CD4-positive, alpha-beta T cell (primary cell): Measurements from ENCODE around the gene FAM135A. TPM values are rescaled to one million over a fixed set of nuclear protein-coding genes. Genes with fewer than 3 reads are reported as not detected.

ENCODE experiments used
- ATAC-seq: fragments of 200-7000 bp; cut with Tn5 transposase; one replicate; pipeline ENCODE4 v1.10.0; 2022; ENCODE audit warnings: mild to moderate bottlenecking; ENCODE audit not compliant: poor library complexity
- CTCF ChIA-PET: fragments of 350-600 bp; sonication (Branson Sonifier 250); formaldehyde crosslinking; loops from one replicate; lab custom pipeline; 2021; ENCODE audit warnings: antibody characterized with exemption, inconsistent platforms; lab: Charles Lee
- POLR2A ChIA-PET: fragments of 350-600 bp; sonication (Branson Sonifier 250); formaldehyde crosslinking; loops from one replicate; lab custom pipeline; 2021; ENCODE audit warnings: antibody characterized with exemption, inconsistent platforms; lab: Charles Lee
- DNase-seq, 14 experiments: peaks; one replicate each; pipeline ENCODE4 v3.0.0-alpha.2; 2013 to 2020; ENCODE audit warnings: mixed read lengths in 2 of 14
- H3K27ac ChIP-seq, 2 donors: one replicate each; pipeline versions ENCODE4 v1.5.1 to v1.7.0; 2013; ENCODE audit warnings: low read length in 2 of 2, low read depth in 1 of 2, mild to moderate bottlenecking in 1 of 2
- H3K27me3 ChIP-seq, 2 experiments: 1 replicate in 1 of 2; 2 replicates in 1 of 2; pipeline versions ENCODE4 v1.6.1 to v1.7.0; 2013; ENCODE audit warnings: low read length in 2 of 2, control low read depth in 1 of 2, mild to moderate bottlenecking in 1 of 2, moderate library complexity in 1 of 2; ENCODE audit not compliant: insufficient read depth in 2 of 2, control insufficient read depth in 1 of 2
- H3K36me3 ChIP-seq: one replicate; pipeline ENCODE4 v1.6.1; 2013; ENCODE audit warnings: low read length, control low read depth; ENCODE audit not compliant: insufficient read depth
- H3K4me1 ChIP-seq: one replicate; pipeline ENCODE4 v1.6.1; 2013; ENCODE audit warnings: low read length, control low read depth; ENCODE audit not compliant: insufficient read depth
- H3K4me3 ChIP-seq: one replicate; pipeline ENCODE4 v1.5.1; 2013; ENCODE audit warnings: mild to moderate bottlenecking, low read length, moderate library complexity
- H3K9me3 ChIP-seq, 2 experiments: 1 replicate in 1 of 2; 2 replicates in 1 of 2; pipeline versions ENCODE4 v1.6.1 to v1.7.0; 2013; ENCODE audit warnings: low read length in 2 of 2, mild to moderate bottlenecking in 2 of 2, control low read depth in 1 of 2, moderate library complexity in 1 of 2; ENCODE audit not compliant: control insufficient read depth in 1 of 2, insufficient read depth in 1 of 2
- H3K27ac Mint-ChIP-seq: one replicate; pipeline ENCODE4 v1.8.0; 2020; ENCODE audit warnings: mixed read lengths
- H3K27me3 Mint-ChIP-seq: one replicate; pipeline ENCODE4 v1.8.0; 2021; ENCODE audit warnings: mixed read lengths
- H3K36me3 Mint-ChIP-seq: one replicate; pipeline ENCODE4 v1.8.0; 2021; ENCODE audit warnings: low read depth, mixed read lengths
- H3K4me1 Mint-ChIP-seq: one replicate; pipeline ENCODE4 v1.8.0; 2021; ENCODE audit warnings: low read depth, mixed read lengths
- H3K4me3 Mint-ChIP-seq: one replicate; pipeline ENCODE4 v1.8.0; 2020; ENCODE audit warnings: mild to moderate bottlenecking, mixed read lengths
- H3K9me3 Mint-ChIP-seq: one replicate; pipeline ENCODE4 v1.8.0; 2020; ENCODE audit warnings: mixed read lengths
- intact Hi-C, 2 experiments: fragments of 100-400 bp; cut with DNase I in 1 of 2; cut with micrococcal nuclease in 1 of 2; formaldehyde crosslinking; loops; one replicate each; pipeline versions ENCODE4 v1.15.1 to v1.9.0; 2023 to 2025; cut with DNase I, micrococcal nuclease
- total RNA-seq, 174 experiments: library from RNA in 2 of 174; stranded (reverse) in 2 of 174; gene quantifications; one replicate each; pipeline ENCODE4 v1.2.3 and lab custom pipeline; 2021 to 2026
- TF ChIP-seq, protein P1 (sequence below): fragments of 200-600 bp; IDR thresholded peaks from one replicate; pipeline ENCODE4 v1.8.0; 2022; ENCODE audit warnings: antibody characterized with exemption, mild to moderate bottlenecking

Gene FAM135A
- total RNA-seq, 2 experiments from 2014 or later, result 5.6 to 6.6 TPM

DNA sequence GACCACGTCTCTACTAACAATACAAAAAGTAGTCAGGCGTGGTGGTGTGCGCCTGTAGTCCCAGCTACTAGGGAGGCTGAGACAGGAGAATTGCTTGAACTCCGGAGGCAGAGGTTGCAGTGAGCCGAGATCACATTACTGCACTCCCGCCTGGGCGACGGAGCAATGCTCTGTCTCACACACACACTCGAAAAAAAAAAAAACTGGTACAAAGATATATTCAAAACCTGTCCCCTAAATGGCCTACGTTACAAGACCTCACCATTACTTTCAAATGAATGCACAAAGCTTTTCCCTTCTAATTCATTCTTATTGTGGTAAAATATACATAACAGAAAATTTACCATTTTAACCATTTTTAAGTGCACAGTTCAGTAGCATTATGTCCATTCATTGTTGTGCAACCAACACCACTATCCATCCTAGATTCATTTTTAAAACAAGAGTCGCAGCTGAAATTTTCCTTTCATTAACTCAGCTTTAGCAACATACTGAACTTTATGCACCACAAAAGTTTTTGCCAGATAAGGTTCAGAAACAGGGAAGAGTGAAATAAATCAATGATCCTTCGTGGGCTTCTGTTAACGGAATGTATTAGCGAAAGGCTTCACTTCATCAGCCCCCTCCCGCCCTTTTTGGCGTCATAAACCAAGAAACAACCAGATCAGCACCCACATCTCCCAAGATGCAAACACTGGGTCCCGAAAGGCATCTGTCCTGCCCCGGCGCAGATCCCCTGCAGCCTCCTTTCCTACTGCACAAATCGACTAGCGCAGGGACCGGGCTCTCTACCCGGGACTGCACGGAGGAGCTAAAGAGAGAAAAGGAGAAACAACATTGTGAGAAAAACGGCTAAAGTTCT lies 825 bp upstream of the FAM135A start:
- Histone ChIP-seq H3K27ac (peak overlapping the region; percentile 13 to 31), H3K9me3 (no peaks in the 10 kb centered on the region), H3K4me3 (peak overlapping the region; percentile 65), H3K36me3 (no peaks in the 10 kb centered on the region), H3K27me3 (no peaks in the 10 kb centered on the region), H3K4me1 (peaks cover 10% of the 10 kb centered on the region)
- H3K27me3 Mint-ChIP-seq, result peaks cover 1% of the 10 kb centered on the region
- H3K4me3 Mint-ChIP-seq, result peak overlapping the region; percentile 98
- intact Hi-C loops, result loop anchor here (5.0 to 10.0 kb wide), 3 partner anchors 155 to 618 kb away; partner anchors contain the start of genes LMBRD1 (in 2 of the 2), SMAP1 (in 2 of the 2) and SDHAF4 (in 1 of the 2)
- DNase-seq (peak in 1 of 14 experiments; percentile 1), ATAC-seq (no peak)
- TF ChIP-seq, protein P1, sequence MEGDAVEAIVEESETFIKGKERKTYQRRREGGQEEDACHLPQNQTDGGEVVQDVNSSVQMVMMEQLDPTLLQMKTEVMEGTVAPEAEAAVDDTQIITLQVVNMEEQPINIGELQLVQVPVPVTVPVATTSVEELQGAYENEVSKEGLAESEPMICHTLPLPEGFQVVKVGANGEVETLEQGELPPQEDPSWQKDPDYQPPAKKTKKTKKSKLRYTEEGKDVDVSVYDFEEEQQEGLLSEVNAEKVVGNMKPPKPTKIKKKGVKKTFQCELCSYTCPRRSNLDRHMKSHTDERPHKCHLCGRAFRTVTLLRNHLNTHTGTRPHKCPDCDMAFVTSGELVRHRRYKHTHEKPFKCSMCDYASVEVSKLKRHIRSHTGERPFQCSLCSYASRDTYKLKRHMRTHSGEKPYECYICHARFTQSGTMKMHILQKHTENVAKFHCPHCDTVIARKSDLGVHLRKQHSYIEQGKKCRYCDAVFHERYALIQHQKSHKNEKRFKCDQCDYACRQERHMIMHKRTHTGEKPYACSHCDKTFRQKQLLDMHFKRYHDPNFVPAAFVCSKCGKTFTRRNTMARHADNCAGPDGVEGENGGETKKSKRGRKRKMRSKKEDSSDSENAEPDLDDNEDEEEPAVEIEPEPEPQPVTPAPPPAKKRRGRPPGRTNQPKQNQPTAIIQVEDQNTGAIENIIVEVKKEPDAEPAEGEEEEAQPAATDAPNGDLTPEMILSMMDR, result no peak
- CTCF ChIA-PET, result no interaction called here
- POLR2A ChIA-PET, result interaction anchor here (0.6 to 1.2 kb wide), 8 partner anchors 36 to 876 kb away, joined by 3 to 5 read pairs (median 3); partner anchors contain the start of genes OGFRL1, SDHAF4 and SMAP1
- H3K9me3 Mint-ChIP-seq, result no peaks in the 10 kb centered on the region
- H3K27ac Mint-ChIP-seq, result peak overlapping the region; percentile 91
- H3K4me1 Mint-ChIP-seq, result peaks cover 23% of the 10 kb centered on the region
- H3K36me3 Mint-ChIP-seq, result peaks cover 13% of the 10 kb centered on the region

DNA sequence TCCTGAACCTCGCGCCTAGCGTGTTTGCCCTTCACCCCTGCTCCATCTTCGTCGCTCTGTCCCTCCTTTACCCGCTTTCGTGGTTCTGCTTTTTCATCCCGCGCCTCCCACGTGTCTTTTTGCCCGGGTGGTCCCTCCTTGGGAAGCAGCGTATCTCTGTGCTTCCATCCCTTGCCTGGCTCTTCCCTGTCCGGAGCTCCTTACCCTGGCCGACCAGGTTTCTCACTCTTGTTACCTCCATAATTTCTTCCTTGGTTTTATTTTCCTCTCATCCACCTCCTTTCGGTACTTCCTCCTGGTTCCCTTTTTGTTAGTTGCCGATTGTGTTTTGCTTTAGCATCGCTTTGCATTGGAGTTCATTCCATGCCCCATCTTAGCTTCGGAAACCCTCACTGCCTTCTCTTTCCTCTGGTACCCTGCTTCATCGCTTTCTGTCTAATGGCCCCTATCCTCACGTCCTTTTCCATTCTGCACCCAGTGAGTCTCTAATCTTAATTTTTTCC lies 735 bp downstream of the FAM135A start:
- ATAC-seq, result no peak
- Mint-ChIP-seq H3K9me3 (no peaks in the 10 kb centered on the region), H3K27me3 (no peaks in the 10 kb centered on the region), H3K36me3 (peaks cover 13% of the 10 kb centered on the region), H3K27ac (peak overlapping the region; percentile 64), H3K4me3 (peak overlapping the region; percentile 92), H3K4me1 (peaks cover 23% of the 10 kb centered on the region)
- TF ChIP-seq, protein P1, result no peak
- Histone ChIP-seq H3K4me3 (peak overlapping the region; percentile 65), H3K4me1 (peaks cover 10% of the 10 kb centered on the region), H3K27ac (no peak overlapping the region), H3K36me3 (no peaks in the 10 kb centered on the region), H3K9me3 (no peaks in the 10 kb centered on the region), H3K27me3 (no peaks in the 10 kb centered on the region)
- peak in 5 of 14 experiments; percentile 1 to 28 (median 6) for DNase-seq
- intact Hi-C loops, result loop anchor here (5.0 to 10.0 kb wide), 3 partner anchors 153 to 619 kb away; partner anchors contain the start of genes LMBRD1 (in 2 of the 2), SMAP1 (in 2 of the 2) and SDHAF4 (in 1 of the 2)
- ChIA-PET CTCF (no interaction called here), POLR2A (interaction anchor here (1.0 to 1.3 kb wide), 2 partner anchors 153 to 254 kb away, joined by 3 to 4 read pairs; partner anchors contain the start of gene SDHAF4)

DNA sequence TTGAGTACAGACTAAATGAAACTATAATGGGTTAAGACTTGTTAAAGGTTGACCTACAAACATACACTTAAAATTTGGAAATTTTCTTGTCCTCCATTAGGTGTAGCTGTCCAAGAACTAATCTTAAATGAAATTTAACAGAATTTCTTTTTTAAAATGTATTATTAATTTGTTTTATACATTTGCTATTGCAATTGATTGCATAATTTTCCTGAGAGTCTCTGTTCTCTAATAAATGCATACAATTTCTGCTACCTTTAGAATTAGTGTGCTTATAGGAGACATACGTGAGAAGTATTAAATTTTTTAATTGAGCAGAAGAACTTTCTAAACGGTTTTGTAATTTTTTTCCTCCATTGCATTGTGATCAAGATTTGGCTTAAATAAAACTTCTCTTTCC lies 1.5 kb downstream of the FAM135A start:
- ChIA-PET POLR2A (interaction anchor here (1.0 to 1.3 kb wide), 2 partner anchors 152 to 253 kb away, joined by 3 to 4 read pairs; partner anchors contain the start of gene SDHAF4), CTCF (no interaction called here)
- H3K4me1 ChIP-seq, result peaks cover 10% of the 10 kb centered on the region
- peaks cover 19% of the 10 kb centered on the region for H3K36me3 Mint-ChIP-seq
- no peaks in the 10 kb centered on the region for H3K27me3 ChIP-seq
- peak overlapping the region; percentile 92 for H3K4me3 Mint-ChIP-seq
- no peaks in the 10 kb centered on the region for H3K9me3 Mint-ChIP-seq
- H3K27ac Mint-ChIP-seq, result peak overlapping the region; percentile 64
- H3K4me3 ChIP-seq, result peak overlapping the region; percentile 65
- TF ChIP-seq, protein P1, result no peak
- H3K27ac ChIP-seq, result no peak overlapping the region
- no peaks in the 10 kb centered on the region for H3K36me3 ChIP-seq
- no peaks in the 10 kb centered on the region for H3K9me3 ChIP-seq
- no peak for DNase-seq
- no peaks in the 10 kb centered on the region for H3K27me3 Mint-ChIP-seq
- ATAC-seq, result no peak
- peaks cover 23% of the 10 kb centered on the region for H3K4me1 Mint-ChIP-seq
- intact Hi-C loops, result loop anchor here (5.0 to 10.0 kb wide), 3 partner anchors 152 to 620 kb away; partner anchors contain the start of genes LMBRD1 (in 2 of the 2), SMAP1 (in 2 of the 2) and SDHAF4 (in 1 of the 2)
